Colonic mucosa (tissue), 4 donors: ENCODE results near the gene EML1. TPM values are rescaled to one million over a fixed set of nuclear protein-coding genes. Genes with fewer than 3 reads are reported as not detected.

Experiments used
- DNase-seq: peaks from one replicate; pipeline ENCODE4 v3.0.0-alpha.2; 2020
- H3K27ac ChIP-seq: fragments of 200-600 bp; one replicate; pipeline ENCODE4 v1.8.0; 2021
- H3K27me3 ChIP-seq: fragments of 200-600 bp; one replicate; pipeline ENCODE4 v1.8.0; 2021
- H3K36me3 ChIP-seq: fragments of 200-600 bp; one replicate; pipeline ENCODE4 v1.8.0; 2021
- H3K4me1 ChIP-seq: fragments of 200-600 bp; one replicate; pipeline ENCODE4 v1.8.0; 2021; ENCODE audit warnings: mild to moderate bottlenecking
- H3K4me3 ChIP-seq: fragments of 200-600 bp; one replicate; pipeline ENCODE4 v1.8.0; 2021
- H3K9ac ChIP-seq, 2 donors: one replicate each; pipeline ENCODE4 v1.7.0; 2013; ENCODE audit warnings: control low read depth in 2 of 2, low read depth in 2 of 2, low read length in 2 of 2
- H3K9me3 ChIP-seq: fragments of 200-600 bp; one replicate; pipeline ENCODE4 v1.8.0; 2021
- intact Hi-C: fragments of 100-400 bp; cut with DNase I; formaldehyde crosslinking; loops from one replicate; pipeline ENCODE4 v1.14.1; 2022
- total RNA-seq, 2 donors: library from RNA; stranded (reverse); fragmentation: NEBNext Ultra II Directional in 1 of 2; extraction: Animal tissue kit (Norgen Biotek cat#: 25700) in 1 of 2; gene quantifications; one replicate each; pipeline ENCODE4 v1.2.1, GENCODE V29; 2021
- TF ChIP-seq, protein P1 (sequence below): fragments of 200-600 bp; IDR thresholded peaks from one replicate; pipeline ENCODE4 v1.8.0; 2022; ENCODE audit warnings: antibody characterized with exemption, mild to moderate bottlenecking
- donor health status: healthy.
- donor health status: DM: no; HTN: no; CAD: no.
- donor health status: DM: no; HTN: no; CAD: no.

The EML1 gene
- total RNA-seq, 2 donors from 2014 or later: 3.6 to 14.2 TPM

DNA sequence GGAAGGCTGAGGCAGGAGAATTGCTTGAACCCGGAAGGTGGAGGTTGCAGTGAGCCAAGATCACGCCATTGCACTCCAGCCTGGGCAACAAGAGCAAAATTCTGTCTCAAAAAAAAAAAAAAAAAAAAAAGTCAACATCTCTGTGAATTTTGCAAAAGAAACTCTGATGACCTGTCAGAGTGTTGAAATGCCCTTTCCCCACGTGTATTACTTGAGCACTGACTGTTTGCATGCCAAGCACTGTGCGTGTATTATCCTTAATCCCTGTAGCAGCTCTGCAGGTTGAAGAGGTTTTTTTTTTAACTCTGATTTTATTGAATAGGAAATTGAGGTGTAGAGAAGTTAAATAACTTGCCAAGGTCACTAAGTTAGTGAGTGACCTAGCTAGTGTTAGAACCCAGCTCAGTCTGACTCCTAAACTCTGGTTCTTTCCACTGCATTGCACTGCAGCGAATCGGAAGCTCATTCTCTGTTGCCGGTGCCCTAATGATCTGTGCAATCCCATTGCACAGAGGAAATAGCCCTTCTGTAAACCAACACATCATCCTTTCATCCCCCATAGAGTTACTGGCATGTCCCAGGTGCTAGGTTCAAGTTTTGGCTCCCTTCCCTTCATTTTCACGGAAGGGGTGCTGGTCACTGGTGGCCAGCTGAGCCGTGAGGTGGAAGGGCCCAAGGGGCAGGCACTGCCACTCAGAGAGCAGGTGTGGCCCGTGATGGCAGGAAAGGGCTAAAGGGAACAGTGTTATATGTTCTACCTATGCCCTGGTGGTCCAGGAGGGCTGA lies 122.3 kb downstream of the EML1 start:
- H3K4me1 ChIP-seq: no peaks in the 10 kb centered on the region
- no peaks in the 10 kb centered on the region for H3K36me3 ChIP-seq
- no peaks in the 10 kb centered on the region for H3K9me3 ChIP-seq
- no peak for DNase-seq
- no peak overlapping the region for H3K27ac ChIP-seq
- no peak overlapping the region for H3K4me3 ChIP-seq
- TF ChIP-seq, protein P1, sequence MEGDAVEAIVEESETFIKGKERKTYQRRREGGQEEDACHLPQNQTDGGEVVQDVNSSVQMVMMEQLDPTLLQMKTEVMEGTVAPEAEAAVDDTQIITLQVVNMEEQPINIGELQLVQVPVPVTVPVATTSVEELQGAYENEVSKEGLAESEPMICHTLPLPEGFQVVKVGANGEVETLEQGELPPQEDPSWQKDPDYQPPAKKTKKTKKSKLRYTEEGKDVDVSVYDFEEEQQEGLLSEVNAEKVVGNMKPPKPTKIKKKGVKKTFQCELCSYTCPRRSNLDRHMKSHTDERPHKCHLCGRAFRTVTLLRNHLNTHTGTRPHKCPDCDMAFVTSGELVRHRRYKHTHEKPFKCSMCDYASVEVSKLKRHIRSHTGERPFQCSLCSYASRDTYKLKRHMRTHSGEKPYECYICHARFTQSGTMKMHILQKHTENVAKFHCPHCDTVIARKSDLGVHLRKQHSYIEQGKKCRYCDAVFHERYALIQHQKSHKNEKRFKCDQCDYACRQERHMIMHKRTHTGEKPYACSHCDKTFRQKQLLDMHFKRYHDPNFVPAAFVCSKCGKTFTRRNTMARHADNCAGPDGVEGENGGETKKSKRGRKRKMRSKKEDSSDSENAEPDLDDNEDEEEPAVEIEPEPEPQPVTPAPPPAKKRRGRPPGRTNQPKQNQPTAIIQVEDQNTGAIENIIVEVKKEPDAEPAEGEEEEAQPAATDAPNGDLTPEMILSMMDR: no peak
- H3K27me3 ChIP-seq: no peaks in the 10 kb centered on the region
- intact Hi-C loops: no loop called here
- H3K9ac ChIP-seq: no peak overlapping the region

DNA sequence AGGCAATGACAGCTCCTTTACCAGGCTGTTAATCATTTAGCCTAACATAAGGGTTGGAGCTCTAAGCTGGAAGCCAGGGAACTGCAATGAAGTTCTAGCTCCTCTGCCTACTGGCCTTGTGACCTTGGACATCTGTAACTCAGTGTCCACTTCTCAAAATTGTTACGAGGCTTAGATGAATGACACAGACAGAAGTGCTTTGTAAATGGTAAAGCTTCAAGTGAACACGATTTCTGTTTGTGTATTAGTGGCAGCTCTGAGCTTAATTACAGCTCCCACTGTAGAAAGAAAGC lies 122.8 kb downstream of the EML1 start:
- Histone ChIP-seq H3K36me3 (no peaks in the 10 kb centered on the region), H3K9ac (no peak overlapping the region)
- DNase-seq: no peak

DNA sequence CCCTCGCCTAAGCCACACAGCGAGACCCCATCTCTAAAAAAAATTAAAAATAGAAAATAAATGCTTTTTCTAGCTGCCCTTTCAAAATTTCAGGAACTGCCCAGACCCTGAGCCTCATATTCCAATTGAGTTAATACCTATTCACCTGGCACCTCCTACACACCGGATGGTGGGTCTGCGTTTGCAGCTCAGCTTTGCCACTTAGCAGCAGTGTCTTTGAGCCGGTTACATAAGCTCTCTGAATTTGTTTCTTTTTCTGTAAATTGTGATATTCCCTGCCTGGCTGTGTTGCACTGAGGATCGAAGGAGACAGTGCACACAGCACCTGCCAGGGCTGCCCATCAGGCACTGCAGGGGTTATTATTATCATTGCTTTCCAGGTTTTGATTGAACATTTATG lies 125.6 kb downstream of the EML1 start:
- intact Hi-C loops: no loop called here
- TF ChIP-seq, protein P1: no peak
- Histone ChIP-seq H3K27ac (no peak overlapping the region), H3K27me3 (no peaks in the 10 kb centered on the region), H3K36me3 (no peaks in the 10 kb centered on the region), H3K9me3 (no peaks in the 10 kb centered on the region), H3K9ac (no peak overlapping the region), H3K4me1 (no peaks in the 10 kb centered on the region), H3K4me3 (no peak overlapping the region)
- no peak for DNase-seq

More for the DNA sequence above, 122.8 kb downstream of the EML1 start:
- Histone ChIP-seq H3K27me3 (no peaks in the 10 kb centered on the region), H3K4me3 (no peak overlapping the region), H3K27ac (no peak overlapping the region), H3K4me1 (no peaks in the 10 kb centered on the region), H3K9me3 (no peaks in the 10 kb centered on the region)
- intact Hi-C loops: no loop called here
- TF ChIP-seq, protein P1: no peak

DNA sequence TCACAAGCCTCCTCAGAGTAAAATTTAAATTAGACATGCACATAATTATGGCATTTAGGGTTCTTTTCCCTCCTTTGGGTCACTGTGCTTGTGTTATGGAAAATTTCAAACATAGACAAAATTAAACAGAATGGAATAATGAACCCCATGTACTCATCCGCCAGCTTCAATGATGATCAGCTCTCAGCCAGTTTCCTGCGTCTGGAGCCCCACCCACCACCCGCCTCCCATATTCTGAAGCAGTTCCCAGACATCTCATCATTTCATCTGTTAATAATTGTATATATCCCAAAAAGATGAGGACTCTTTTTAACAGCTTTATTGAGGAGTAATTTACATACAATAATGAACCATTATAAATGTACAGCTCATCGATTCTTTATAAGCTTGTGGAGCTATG lies 128.2 kb downstream of the EML1 start:
- Histone ChIP-seq H3K27ac (no peak overlapping the region), H3K9me3 (no peaks in the 10 kb centered on the region), H3K27me3 (no peaks in the 10 kb centered on the region), H3K4me3 (no peak overlapping the region), H3K36me3 (no peaks in the 10 kb centered on the region), H3K9ac (no peak overlapping the region), H3K4me1 (no peaks in the 10 kb centered on the region)
- TF ChIP-seq, protein P1: no peak
- intact Hi-C loops: no loop called here
- no peak for DNase-seq

DNA sequence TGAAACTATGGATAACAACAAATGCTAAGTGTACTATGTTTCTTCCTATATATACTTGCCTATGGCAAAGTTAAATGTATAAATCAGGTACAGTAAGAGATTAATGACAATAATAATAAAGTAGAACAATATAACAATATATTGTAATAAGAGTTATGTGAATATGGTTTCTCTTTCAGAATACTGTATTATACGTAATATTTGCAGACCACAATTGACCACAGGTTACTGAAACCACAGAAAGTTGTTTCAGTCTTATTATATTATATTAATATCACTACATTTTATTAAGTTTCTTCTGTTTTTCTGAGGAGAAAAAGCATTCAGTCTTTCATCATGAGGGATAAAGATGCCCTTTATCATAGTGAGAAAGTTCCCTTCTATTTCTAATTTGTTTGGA lies 131.2 kb downstream of the EML1 start:
- intact Hi-C loops: no loop called here
- no peaks in the 10 kb centered on the region for H3K4me1 ChIP-seq
- no peaks in the 10 kb centered on the region for H3K27me3 ChIP-seq
- TF ChIP-seq, protein P1: no peak
- DNase-seq: no peak
- no peak overlapping the region for H3K4me3 ChIP-seq
- no peak overlapping the region for H3K9ac ChIP-seq
- no peaks in the 10 kb centered on the region for H3K9me3 ChIP-seq
- H3K27ac ChIP-seq: no peak overlapping the region
- no peaks in the 10 kb centered on the region for H3K36me3 ChIP-seq
